IMR-90 (cell line): Measurements from ENCODE around the gene YPEL1. TPM values are rescaled to one million over a fixed set of nuclear protein-coding genes. Genes with fewer than 3 reads are reported as not detected.

Source experiments
- ATAC-seq: fragments of 200-7000 bp; cut with Tn5 transposase; 2 replicates; pipeline ENCODE4 v1.9.1; 2020; ENCODE audit warnings: low read depth, mild to moderate bottlenecking, moderate library complexity
- BruUV-seq: library from RNA; stranded (reverse); fragments of 400-500 nt; replicated peaks from 2 replicates; lab custom pipeline; 2021; lab: Mats Ljungman, UMichigan
- CTCF ChIA-PET: fragments of 300-600 bp; formaldehyde crosslinking; extraction: SDS; loops from one replicate; lab custom pipeline; 2021; ENCODE audit warnings: antibody characterized with exemption; lab: Yijun Ruan, JAX
- POLR2A ChIA-PET: fragments of 300-600 bp; sonication (Branson Sonifier 250); formaldehyde crosslinking; loops from one replicate; lab custom pipeline; 2022; ENCODE audit warnings: antibody characterized with exemption; ENCODE audit not compliant: unreplicated experiment; lab: Charles Lee
- DNase-seq: peaks from one replicate; pipeline ENCODE4 v3.0.0; 2013
- H2AFZ ChIP-seq: replicated peaks from 2 replicates; pipeline ENCODE3; 2013; ENCODE audit warnings: low read length, mild to moderate bottlenecking; ENCODE audit not compliant: poor library complexity
- H2AK5ac ChIP-seq: 2 replicates; pipeline ENCODE4 v1.6.1; 2013; ENCODE audit warnings: low read depth, low read length, inconsistent platforms
- H2AK9ac ChIP-seq: replicated peaks from 2 replicates; pipeline ENCODE3; 2013; ENCODE audit warnings: mild to moderate bottlenecking, low read depth, low read length, moderate library complexity; ENCODE audit not compliant: poor library complexity
- H2BK120ac ChIP-seq: 2 replicates; pipeline ENCODE4 v1.6.1; 2013; ENCODE audit warnings: low read depth, low read length, inconsistent platforms
- H2BK15ac ChIP-seq: 3 replicates; pipeline ENCODE4 v1.6.1; 2013; ENCODE audit warnings: low read depth, low read length, inconsistent platforms
- H2BK20ac ChIP-seq: 2 replicates; pipeline ENCODE4 v1.6.1; 2013; ENCODE audit warnings: low read depth, mild to moderate bottlenecking, inconsistent platforms, low read length, moderate library complexity
- H2BK5ac ChIP-seq: 2 replicates; pipeline ENCODE4 v1.6.1; 2013; ENCODE audit warnings: mild to moderate bottlenecking, low read depth, low read length, inconsistent platforms; ENCODE audit not compliant: poor library complexity, severe bottlenecking
- H3K14ac ChIP-seq: replicated peaks from 2 replicates; pipeline ENCODE4 v1.6.1; 2013; ENCODE audit warnings: low read depth, low read length, inconsistent platforms
- H3K18ac ChIP-seq: 2 replicates; pipeline ENCODE4 v1.6.1; 2013; ENCODE audit warnings: low read depth, low read length, control low read depth
- H3K23ac ChIP-seq: 2 replicates; pipeline ENCODE4 v1.6.1; 2013; ENCODE audit warnings: low read depth, low read length, inconsistent platforms
- H3K27ac ChIP-seq: 2 replicates; pipeline ENCODE4 v1.5.1; 2013; ENCODE audit warnings: mild to moderate bottlenecking, control low read depth, low read length; ENCODE audit not compliant: insufficient read depth
- H3K27me3 ChIP-seq: 2 replicates; pipeline ENCODE4 v1.6.1; 2013; ENCODE audit warnings: low read length; ENCODE audit not compliant: control insufficient read depth, insufficient read depth
- H3K36me3 ChIP-seq: 2 replicates; pipeline ENCODE4 v1.6.1; 2013; ENCODE audit warnings: low read length, mixed read lengths; ENCODE audit not compliant: control insufficient read depth, insufficient read depth
- H3K4ac ChIP-seq: 2 replicates; pipeline ENCODE4 v1.6.1; 2013; ENCODE audit warnings: low read depth, low read length, inconsistent platforms
- H3K4me1 ChIP-seq: 2 replicates; pipeline ENCODE4 v1.6.1; 2013; ENCODE audit warnings: low read length, mixed read lengths; ENCODE audit not compliant: control insufficient read depth, insufficient read depth
- H3K4me2 ChIP-seq: 2 replicates; pipeline ENCODE4 v1.6.1; 2013; ENCODE audit warnings: low read depth, mild to moderate bottlenecking, control low read depth, low read length, moderate library complexity
- H3K4me3 ChIP-seq: 2 replicates; pipeline ENCODE4 v1.5.1; 2013; ENCODE audit warnings: low read depth, mild to moderate bottlenecking, control low read depth, low read length, moderate library complexity; ENCODE audit not compliant: insufficient read depth
- H3K56ac ChIP-seq: 2 replicates; pipeline ENCODE4 v1.6.1; 2013; ENCODE audit warnings: low read length, inconsistent platforms; ENCODE audit not compliant: insufficient read depth; ENCODE audit errors: extremely low read depth
- H3K79me1 ChIP-seq, 2 experiments: 2 replicates each; pipeline ENCODE4 v1.6.1; 2013; ENCODE audit warnings: low read length in 2 of 2, inconsistent platforms in 1 of 2, low read depth in 1 of 2
- H3K9ac ChIP-seq: 2 replicates; pipeline ENCODE4 v1.6.1; 2013; ENCODE audit warnings: low read depth, low read length, control low read depth
- H3K9me1 ChIP-seq: 2 replicates; pipeline ENCODE4 v1.6.1; 2013; ENCODE audit warnings: low read length, inconsistent platforms; ENCODE audit not compliant: insufficient read depth
- H3K9me3 ChIP-seq: 2 replicates; pipeline ENCODE4 v1.6.1; 2013; ENCODE audit warnings: low read length; ENCODE audit not compliant: control insufficient read depth, insufficient read depth
- H4K20me1 ChIP-seq: 2 replicates; pipeline ENCODE4 v1.6.1; 2013; ENCODE audit warnings: low read length, inconsistent platforms; ENCODE audit not compliant: insufficient read depth
- H4K5ac ChIP-seq: 2 replicates; pipeline ENCODE4 v1.6.1; 2013; ENCODE audit warnings: mild to moderate bottlenecking, low read depth, low read length, control low read depth
- H4K8ac ChIP-seq, 2 experiments: 2 replicates each; pipeline ENCODE4 v1.6.1; 2013; ENCODE audit warnings: low read depth in 2 of 2, low read length in 2 of 2, control low read depth in 1 of 2, inconsistent platforms in 1 of 2
- H4K91ac ChIP-seq: 2 replicates; pipeline ENCODE4 v1.6.1; 2013; ENCODE audit warnings: low read depth, low read length, inconsistent platforms; ENCODE audit not compliant: insufficient read depth
- BHLHE40 ChIP-seq: fragments of 150-350 bp; IDR thresholded peaks from 2 replicates; pipeline ENCODE4 v1.6.1; 2016; ENCODE audit warnings: mild to moderate bottlenecking, low read depth, low read length
- CEBPB ChIP-seq: IDR thresholded peaks from 2 replicates; pipeline ENCODE4 v1.6.1; 2012; ENCODE audit warnings: low read depth, low read length, improper control_type of control experiment
- CTCF ChIP-seq: conservative IDR thresholded peaks from 2 replicates; pipeline ENCODE4 v1.5.1; 2012; ENCODE audit warnings: mild to moderate bottlenecking, low read depth, low read length, improper control_type of control experiment
- ELK1 ChIP-seq: fragments of 150-350 bp; IDR thresholded peaks from 2 replicates; pipeline ENCODE4 v1.6.1; 2016; ENCODE audit warnings: low read depth, mild to moderate bottlenecking, low read length, moderate library complexity, borderline replicate concordance
- FOS ChIP-seq: fragments of 150-350 bp; IDR thresholded peaks from 2 replicates; pipeline ENCODE4 v1.6.1; 2016; ENCODE audit warnings: low read depth, low read length
- MAZ ChIP-seq: IDR thresholded peaks from 2 replicates; pipeline ENCODE4 v1.6.1; 2012; ENCODE audit warnings: low read depth, mild to moderate bottlenecking, low read length, improper control_type of control experiment, moderate library complexity, borderline replicate concordance
- NFE2L2 ChIP-seq: fragments of 150-350 bp; IDR thresholded peaks from 2 replicates; pipeline ENCODE4 v1.6.1; 2016; ENCODE audit warnings: low read depth, mild to moderate bottlenecking, low read length
- POLR2A ChIP-seq: IDR thresholded peaks from 2 replicates; pipeline ENCODE4 v1.6.1; 2012; ENCODE audit warnings: mild to moderate bottlenecking, low read depth, low read length
- RCOR1 ChIP-seq: IDR thresholded peaks from 2 replicates; pipeline ENCODE4 v1.6.1; 2012; ENCODE audit warnings: mild to moderate bottlenecking, low read length, improper control_type of control experiment; ENCODE audit not compliant: insufficient replicate concordance
- SMC3 ChIP-seq: fragments of 150-350 bp; IDR thresholded peaks from 2 replicates; pipeline ENCODE4 v1.6.1; 2016; ENCODE audit warnings: low read depth, mild to moderate bottlenecking, antibody characterized with exemption, low read length, moderate library complexity
- USF2 ChIP-seq: fragments of 150-350 bp; IDR thresholded peaks from 2 replicates; pipeline ENCODE4 v1.6.1; 2017; ENCODE audit warnings: mild to moderate bottlenecking, antibody characterized with exemption, low read length, low read depth
- WGBS, 2 experiments: methylation state at CpG; one replicate each; pipeline versions ENCODE4 v1.1.5 to v1.1.7; 2013; ENCODE audit warnings: missing lambda C conversion rate in 2 of 2; ENCODE audit not compliant: insufficient read length in 1 of 2; ENCODE audit errors: extremely low coverage in 2 of 2; 5-methylcytosine and 5-hydroxymethylcytosine counted together
- dilution Hi-C: fragments of 300-500 bp; cut with HindIII; formaldehyde crosslinking; loops from one replicate; pipeline ENCODE4 v1.14.3; 2018; ENCODE audit warnings: low sequenced_read_pairs; ENCODE audit not compliant: unreplicated experiment
- in situ Hi-C: fragments of 300-500 bp; cut with MboI; formaldehyde crosslinking; loops from 3 replicates; pipeline ENCODE4 v1.14.3; 2019; ENCODE audit warnings: low sequenced_read_pairs, inconsistent platforms, mixed read lengths
- intact Hi-C: fragments of 100-400 bp; cut with micrococcal nuclease; formaldehyde crosslinking; loops from 2 replicates; pipeline ENCODE4 v1.10.0; 2022
- polyA plus RNA-seq, 3 experiments: library from polyadenylated mRNA; depleted of rRNA; stranded (reverse); fragments of >200 nt; gene quantifications; 2 replicates each; pipeline ENCODE4 v1.2.3, GENCODE V29; 2012; ENCODE audit warnings: low replicate concordance in 1 of 3
- total RNA-seq: library from RNA; depleted of rRNA; stranded (reverse); fragments of >200 nt; gene quantifications from 2 replicates; pipeline ENCODE4 v1.2.3, GENCODE V29; 2012

Gene YPEL1
- total and polyA plus RNA-seq, 2 of the 4 experiments (the other 2 are of a cell fraction), result 0.72 to 1.3 TPM

GRCh38 chr22:21714786-21715185 is 20.8 kb downstream of the YPEL1 start:
- dilution Hi-C loops, result no loop called here
- Histone ChIP-seq H3K9me3 (no peaks in the 10 kb centered on the region), H2BK15ac (no peak overlapping the region), H3K14ac (peak overlapping the region; percentile 72), H3K4me3 (no peak overlapping the region), H2AK5ac (peak overlapping the region; percentile 52; the same call in 1 of the 2 replicates), H4K8ac (no peak overlapping the region), H4K91ac (no peak overlapping the region; the same call in 1 of the 2 replicates), H2AFZ (no peak overlapping the region), H2BK120ac (no peak overlapping the region; the same call in 1 of the 2 replicates), H4K20me1 (no peaks in the 10 kb centered on the region), H3K9ac (no peak overlapping the region), H3K9me1 (peaks cover 11% of the 10 kb centered on the region), H2BK20ac (no peak overlapping the region), H3K23ac (no peak overlapping the region), H3K18ac (no peak overlapping the region), H3K4me1 (peaks cover 5% of the 10 kb centered on the region; the same call in 1 of the 2 replicates), H3K27ac (no peak overlapping the region), H3K79me1 (peaks cover 0 to 7% of the 10 kb centered on the region in 2 experiments; a peak in 2 of 4 replicates), H3K56ac (no peak overlapping the region), H4K5ac (no peak overlapping the region), H3K4me2 (peak overlapping the region; percentile 29; the same call in 1 of the 2 replicates), H2AK9ac (peak overlapping the region; percentile 85), H3K4ac (peak overlapping the region; percentile 64), H3K27me3 (no peaks in the 10 kb centered on the region), H2BK5ac (no peak overlapping the region), H3K36me3 (peaks cover 2% of the 10 kb centered on the region; the same call in 1 of the 2 replicates)
- in situ Hi-C loops, result loop anchor here (5.0 kb wide), 1 partner anchor 223 kb away; no protein-coding TSS in a partner anchor
- DNase-seq, result peak; percentile 27
- BruUV-seq, result no TSS peak
- ATAC-seq, result no peak
- TF ChIP-seq RCOR1 (no peak), CTCF (no peak), SMC3 (no peak), USF2 (no peak), MAZ (no peak), NFE2L2 (no peak), BHLHE40 (no peak), FOS (no peak), CEBPB (no peak), POLR2A (no peak), ELK1 (no peak)
- ChIA-PET POLR2A (no interaction called here), CTCF (no interaction called here)
- WGBS, 2 experiments, result no CpG with 5 or more reads among the region's 3 CpGs
- intact Hi-C loops, result loop anchor here (5.0 kb wide), 2 partner anchors 153 to 238 kb away; partner anchors contain the start of genes MAPK1 and PPM1F
